WI38 (cell line): ENCODE results near the gene IFFO2.

ENCODE experiments used
- H3K4me3 ChIP-seq: 2 replicates; pipeline ENCODE4 v1.5.1; 2011; ENCODE audit warnings: low read depth, mild to moderate bottlenecking, control low read depth, low read length
- CTCF ChIP-seq: IDR thresholded peaks from 2 replicates; pipeline ENCODE4 v1.5.1; 2012; ENCODE audit warnings: low read depth, mild to moderate bottlenecking, control low read depth, low read length

Gene IFFO2

DNA sequence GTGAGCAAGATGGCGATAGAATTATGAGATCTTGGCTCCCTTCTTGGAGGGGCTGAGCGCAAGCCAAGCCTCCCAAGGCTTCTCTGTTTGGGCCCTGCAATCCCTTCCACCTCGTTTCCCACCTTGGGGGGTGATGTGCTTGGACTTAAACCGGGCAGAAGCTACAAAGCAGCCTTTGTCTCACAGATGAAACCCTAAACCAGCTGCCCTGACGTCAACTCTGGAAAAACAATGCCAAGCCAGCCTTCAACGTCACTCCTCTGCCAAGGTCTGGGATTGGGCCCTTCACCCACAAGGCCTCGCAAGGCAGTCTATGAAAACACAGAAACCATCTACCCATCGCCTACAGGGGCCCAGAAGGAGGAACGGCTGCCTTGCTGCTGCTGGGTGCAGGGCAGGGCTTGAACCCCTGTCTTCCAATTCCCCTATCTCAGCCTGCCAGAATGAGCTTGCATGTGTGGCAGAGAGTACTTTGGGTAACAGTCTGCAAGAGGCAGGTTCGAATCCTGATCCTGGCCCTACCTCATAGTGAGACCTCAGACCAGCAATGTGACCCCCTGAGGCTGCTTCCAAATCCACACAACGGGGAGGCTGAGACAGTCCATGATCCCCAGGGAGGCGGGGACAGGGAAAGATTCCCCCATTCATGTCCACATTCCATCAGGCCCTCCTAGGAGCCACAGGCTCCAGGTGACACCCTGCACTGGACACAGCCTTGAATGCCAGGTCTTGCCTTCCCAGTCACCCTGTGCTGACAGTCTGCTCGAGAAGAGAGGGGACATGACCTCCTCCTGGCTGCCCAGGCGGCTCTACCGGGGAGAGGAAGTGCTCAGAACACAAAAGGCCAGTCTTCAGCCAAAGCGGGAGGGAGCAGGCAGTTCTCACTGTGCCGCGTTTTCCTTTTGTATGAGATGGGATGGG lies 15.0 kb downstream of the IFFO2 start:
- no peak for TF ChIP-seq CTCF
- no peak overlapping the region for H3K4me3 ChIP-seq

DNA sequence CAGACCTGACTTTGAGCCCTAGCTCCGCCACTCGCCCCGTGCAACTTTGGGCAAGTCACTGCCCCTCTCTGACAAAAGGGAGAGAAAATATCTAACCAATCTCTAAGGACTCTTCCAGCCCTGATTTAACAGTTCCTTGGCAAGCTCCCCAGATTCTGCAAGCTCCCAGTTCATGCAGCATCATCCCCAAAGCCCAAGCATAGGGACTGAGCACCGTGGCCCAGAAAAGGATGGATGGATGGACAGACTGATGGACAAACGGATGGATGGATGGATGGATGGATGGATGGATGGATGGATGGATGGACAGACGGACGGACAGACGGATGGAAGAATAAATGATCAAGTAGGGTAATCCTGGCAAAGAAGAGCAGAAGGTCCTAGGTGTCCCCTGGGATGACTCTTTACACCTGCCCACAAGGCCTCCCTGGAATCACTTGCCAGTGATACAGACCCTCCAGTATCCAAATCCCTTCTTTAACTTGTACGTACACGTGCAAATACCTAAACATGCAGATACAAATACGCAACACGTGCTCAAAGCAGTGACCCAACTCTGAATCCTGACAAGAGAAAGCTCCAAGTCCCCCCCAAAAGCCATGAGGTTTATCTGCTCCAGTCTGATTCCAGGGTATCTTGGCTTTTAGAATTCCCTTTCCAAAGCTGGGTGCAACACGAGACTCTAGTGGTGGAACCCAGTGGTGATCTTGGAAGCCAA lies 16.0 kb downstream of the IFFO2 start:
- TF ChIP-seq CTCF, result no peak
- H3K4me3 ChIP-seq, result no peak overlapping the region

DNA sequence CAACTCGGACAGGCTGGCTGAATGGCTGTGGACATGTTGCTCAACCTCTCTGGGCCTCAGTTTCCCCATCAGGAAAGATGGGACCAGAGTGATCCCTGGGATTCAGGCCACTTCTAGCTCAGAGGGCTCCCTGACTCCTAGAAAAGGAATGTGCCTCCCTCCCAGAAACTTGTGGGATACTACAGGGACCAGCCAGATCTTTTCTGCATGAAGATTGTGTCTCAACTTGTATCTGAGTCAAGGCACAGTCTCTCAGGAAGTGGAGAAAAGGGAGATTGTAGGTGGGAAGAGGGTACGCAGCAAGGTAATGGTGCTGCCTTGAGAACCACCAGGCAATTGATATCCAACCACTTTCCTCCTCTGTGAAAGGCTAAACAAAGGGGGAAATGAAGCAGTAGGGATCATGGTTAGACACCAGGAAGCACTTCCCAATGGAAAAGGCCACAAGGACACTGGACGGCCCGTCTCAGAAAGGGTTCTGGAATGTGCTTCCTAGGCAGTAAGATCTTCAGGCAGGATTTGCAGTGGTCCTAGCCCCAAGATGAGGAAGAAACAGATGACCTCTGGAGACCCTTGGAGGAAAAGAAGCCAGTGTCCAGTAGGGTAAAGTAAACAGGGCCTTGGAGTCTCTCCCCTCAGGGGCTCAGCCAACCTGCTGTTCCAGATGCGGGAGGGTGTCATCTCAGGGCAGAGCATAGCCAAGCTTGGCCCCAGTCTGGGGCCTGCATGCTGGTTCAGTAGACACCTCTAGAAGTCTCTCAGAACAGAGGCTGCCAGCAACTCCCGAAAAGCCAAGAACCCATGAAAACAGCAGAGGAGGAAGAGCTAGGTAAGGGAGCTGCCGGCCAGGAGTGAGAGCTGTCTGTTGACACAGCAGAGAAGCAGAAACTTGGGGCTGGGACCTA lies 16.8 kb downstream of the IFFO2 start:
- H3K4me3 ChIP-seq, result no peak overlapping the region
- no peak for TF ChIP-seq CTCF

DNA sequence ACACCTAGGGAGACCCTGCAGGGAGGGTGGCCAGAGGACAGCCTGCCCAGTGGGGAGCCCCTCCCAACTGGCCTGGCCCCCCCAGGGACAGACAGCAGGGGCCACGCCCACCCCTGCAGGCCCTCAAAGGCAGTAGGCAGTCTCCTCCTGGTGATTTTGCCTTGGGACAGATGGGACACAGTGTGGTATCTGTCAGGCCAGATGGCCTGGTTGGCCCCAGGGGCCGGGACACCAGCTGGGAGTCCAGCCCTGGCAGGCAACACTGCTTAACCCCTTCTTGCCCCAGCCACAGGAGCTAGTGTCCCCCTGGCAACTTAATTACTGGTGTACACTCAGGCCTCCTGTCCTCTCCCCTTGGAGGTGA lies 17.8 kb downstream of the IFFO2 start:
- no peak for TF ChIP-seq CTCF

DNA sequence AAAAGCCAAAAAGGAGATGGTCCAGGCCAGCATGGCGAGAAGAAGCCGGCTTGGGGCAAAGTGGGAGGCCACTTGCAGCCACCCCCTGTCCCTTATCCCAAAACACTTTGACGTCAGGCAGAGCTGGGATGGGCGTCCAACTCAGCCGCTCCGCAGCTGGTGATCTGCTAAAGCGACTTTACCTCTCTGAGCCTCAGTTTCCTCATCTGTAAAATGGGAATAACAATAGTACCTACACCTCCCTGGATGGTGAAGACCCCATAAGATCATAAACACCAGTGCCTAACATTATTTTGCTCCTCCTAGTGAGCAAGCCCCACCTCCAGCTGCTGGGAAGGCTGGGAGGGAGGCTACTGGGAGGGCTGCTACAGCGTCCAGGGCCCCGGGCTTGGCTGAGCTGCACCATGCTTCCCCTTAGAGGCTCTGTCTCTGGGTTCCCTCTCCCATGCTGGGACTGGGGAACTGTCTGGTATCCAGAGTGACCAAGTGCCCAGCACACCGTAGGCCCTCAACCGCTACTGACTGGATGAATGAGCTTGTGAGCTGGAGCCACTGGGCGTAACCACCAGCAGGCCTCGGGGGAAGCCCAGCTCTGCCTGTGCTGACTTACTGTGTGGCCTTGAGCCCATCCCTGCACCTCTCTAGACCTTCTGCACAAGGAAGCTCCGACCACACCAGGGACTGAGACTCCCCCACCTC lies 18.3 kb downstream of the IFFO2 start:
- TF ChIP-seq CTCF, result no peak
- H3K4me3 ChIP-seq, result no peak overlapping the region

More for the DNA sequence above, 17.8 kb downstream of the IFFO2 start:
- no peak overlapping the region for H3K4me3 ChIP-seq

DNA sequence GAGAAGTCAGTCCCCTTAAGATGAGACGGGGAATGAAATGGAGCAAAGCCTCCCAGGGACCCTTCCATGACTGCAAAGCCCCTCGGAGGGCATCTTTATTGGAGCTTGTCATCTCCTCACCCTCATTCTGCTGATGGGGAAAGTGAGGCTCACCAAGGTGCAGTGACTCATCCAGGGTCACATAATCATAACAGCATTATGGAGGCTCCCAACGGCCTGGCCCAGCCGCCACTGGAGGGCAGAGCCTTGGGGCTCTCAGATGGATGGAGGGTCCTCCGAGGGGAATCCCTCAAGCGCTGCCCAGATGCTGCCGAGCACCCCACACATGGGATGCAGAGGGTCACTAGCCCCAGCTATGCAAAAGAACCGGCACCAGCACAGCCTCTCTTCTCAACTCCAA lies 18.9 kb downstream of the IFFO2 start:
- H3K4me3 ChIP-seq, result no peak overlapping the region
- TF ChIP-seq CTCF, result no peak
